GM12873 (cell line): ENCODE results near the gene CCDC33.
A peak's percentile ranks its signal among the peaks of the same experiment; 100 is the strongest.

Source experiments
- TF ChIP-seq, protein P1 (sequence below): IDR thresholded peaks from 2 replicates; pipeline ENCODE4 v1.5.1; 2012; ENCODE audit warnings: low read depth, mild to moderate bottlenecking, moderate library complexity, low read length, control low read depth; ENCODE audit not compliant: insufficient read depth; ENCODE audit errors: missing control alignments

The CCDC33 gene

DNA sequence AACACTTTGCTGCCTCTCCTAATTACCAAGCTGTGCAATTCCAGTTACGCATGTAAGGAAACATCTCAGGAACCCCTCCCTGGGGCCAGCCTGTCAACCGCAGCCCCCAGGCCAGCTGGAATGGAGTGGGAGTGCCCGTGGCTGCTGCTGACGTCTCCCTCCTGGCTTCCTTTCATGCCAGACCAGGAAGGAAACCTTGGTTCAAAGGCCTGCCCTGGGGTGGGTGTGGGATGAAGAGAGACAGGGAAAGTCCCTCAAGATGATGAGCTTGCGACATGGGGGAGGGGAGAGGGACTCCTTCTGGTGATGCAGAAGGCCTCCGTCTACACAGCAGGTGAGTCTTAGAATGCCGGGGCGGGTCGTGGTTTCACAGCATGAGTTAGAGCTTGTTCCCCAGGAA, 142.7 kb downstream of the CCDC33 start:
- TF ChIP-seq, protein P1, sequence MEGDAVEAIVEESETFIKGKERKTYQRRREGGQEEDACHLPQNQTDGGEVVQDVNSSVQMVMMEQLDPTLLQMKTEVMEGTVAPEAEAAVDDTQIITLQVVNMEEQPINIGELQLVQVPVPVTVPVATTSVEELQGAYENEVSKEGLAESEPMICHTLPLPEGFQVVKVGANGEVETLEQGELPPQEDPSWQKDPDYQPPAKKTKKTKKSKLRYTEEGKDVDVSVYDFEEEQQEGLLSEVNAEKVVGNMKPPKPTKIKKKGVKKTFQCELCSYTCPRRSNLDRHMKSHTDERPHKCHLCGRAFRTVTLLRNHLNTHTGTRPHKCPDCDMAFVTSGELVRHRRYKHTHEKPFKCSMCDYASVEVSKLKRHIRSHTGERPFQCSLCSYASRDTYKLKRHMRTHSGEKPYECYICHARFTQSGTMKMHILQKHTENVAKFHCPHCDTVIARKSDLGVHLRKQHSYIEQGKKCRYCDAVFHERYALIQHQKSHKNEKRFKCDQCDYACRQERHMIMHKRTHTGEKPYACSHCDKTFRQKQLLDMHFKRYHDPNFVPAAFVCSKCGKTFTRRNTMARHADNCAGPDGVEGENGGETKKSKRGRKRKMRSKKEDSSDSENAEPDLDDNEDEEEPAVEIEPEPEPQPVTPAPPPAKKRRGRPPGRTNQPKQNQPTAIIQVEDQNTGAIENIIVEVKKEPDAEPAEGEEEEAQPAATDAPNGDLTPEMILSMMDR: no peak

DNA sequence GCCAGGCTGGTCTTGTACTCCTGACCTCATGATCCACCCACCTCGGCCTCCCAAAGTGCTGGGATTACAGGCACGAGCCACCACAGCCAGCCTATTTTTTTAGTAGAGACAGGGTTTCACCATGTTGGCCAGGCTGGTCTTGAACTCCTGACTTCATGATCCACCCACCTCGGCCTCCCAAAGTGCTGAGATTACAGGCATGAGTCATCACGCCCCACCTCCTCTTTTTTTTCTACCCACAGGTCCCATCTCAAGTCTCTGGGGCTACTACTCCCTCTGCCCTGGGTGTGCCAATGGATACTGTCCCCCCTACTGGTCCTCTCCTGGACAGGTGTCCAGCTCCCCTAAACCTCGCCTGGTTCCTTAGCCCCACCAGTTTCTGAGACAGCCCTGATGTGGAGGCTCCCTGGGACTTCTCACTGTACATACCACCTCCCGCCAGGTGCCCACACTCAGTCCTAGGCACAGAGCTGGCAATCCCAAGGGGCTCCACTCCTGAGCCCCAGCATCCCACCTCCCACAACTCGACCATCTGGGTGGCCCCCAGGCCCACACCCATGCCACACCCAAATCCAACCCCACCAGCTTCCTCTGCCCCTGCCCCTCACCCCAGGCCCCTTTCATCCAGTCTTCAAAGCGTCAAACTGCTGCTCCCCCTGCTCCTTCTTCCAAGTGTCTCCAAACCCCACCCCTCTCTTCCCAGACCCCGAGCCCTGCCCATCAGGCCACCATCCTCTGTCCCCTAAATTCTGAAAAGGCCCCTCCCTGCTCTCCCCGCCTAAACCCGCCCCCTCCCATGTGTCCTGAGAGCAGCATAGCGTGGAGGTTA, 144.4 kb downstream of the CCDC33 start:
- TF ChIP-seq, protein P1: no peak

DNA sequence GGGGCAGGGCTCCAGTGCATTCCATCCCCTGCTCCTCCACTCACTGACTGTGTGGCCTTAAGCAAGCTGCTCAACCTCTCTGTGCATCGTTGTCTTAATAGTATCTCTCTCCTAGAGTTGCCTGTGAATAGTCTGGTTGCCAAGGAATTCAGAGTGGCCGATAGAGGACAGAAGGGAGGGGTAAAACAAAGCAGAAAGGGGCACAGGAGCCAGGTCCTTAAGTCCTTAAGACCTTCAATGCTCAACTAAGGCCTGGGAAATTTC, 145.0 kb downstream of the CCDC33 start:
- TF ChIP-seq, protein P1: no peak

DNA sequence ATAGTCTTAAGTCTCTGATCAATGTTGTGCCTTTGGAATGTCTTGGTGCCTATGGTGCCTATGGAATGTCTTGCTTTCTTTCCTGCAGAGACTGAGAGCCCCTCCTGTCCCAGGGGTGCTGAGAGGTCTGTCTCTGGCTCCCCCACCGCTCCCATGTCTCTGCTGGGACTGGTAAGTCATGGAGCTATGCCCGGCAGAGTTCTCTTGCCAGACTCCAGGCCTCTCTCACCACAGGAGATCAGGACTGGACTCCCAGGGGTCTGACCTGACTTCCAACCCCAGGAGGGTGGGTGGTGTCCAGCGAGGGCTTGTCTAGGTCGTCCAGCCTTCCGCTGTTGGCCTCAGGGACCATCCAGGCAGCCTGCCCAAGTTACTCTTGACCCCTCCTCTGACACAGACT, 145.4 kb downstream of the CCDC33 start:
- TF ChIP-seq, protein P1: no peak

- TF ChIP-seq, protein P1: peak; percentile 96
These were observed 146.1 kb downstream of the CCDC33 start for GRCh38 chr15:74382004-74382816.

GRCh38 chr15:74383286-74383685, 147.2 kb downstream of the CCDC33 start:
- TF ChIP-seq, protein P1: no peak
